ENCODE results near the gene CX3CL1. TPM values are rescaled to one million over a fixed set of nuclear protein-coding genes. Genes with fewer than 3 reads are reported as not detected.

CX3CL1 gene
- total and polyA plus RNA-seq, 10 of the 15 experiments (the other 5 are each of a cell fraction or from before 2014, with no cell fraction given), result 0.03 to 1.2 (median 0.46) TPM

GRCh38 chr16:57405097-57405496, 32.8 kb downstream of the CX3CL1 start:
- H3K9ac ChIP-seq (ENCODE audit: control insufficient read depth, insufficient read depth, low read length), result no peak overlapping the region
- no peak for DNase-seq (ENCODE audit: low read depth, low spot score)
- ChIA-PET CTCF (interaction anchor here (1.0 to 1.7 kb wide), 5 partner anchors 11 to 105 kb away, joined by 3 to 4 read pairs (median 3); no protein-coding TSS in a partner anchor), POLR2A (interaction anchor here (1.1 to 1.5 kb wide), 3 partner anchors 10 to 23 kb away, joined by 3 to 8 read pairs (median 4); no protein-coding TSS in a partner anchor), SMC1A (ENCODE audit: uncharacterized antibody, unreplicated experiment) (interaction anchor here (0.7 to 2.6 kb wide), 10 partner anchors 8 to 102 kb away, joined by 3 to 10 read pairs (median 4); no protein-coding TSS in a partner anchor), RAD21 (ENCODE audit: unreplicated experiment) (interaction anchor here (1.6 to 2.1 kb wide), 4 partner anchors 9 to 104 kb away, joined by 4 to 8 read pairs (median 5); no protein-coding TSS in a partner anchor)
- no peaks in the 10 kb centered on the region for H3K9me3 ChIP-seq (replicated peaks; ENCODE audit: control insufficient read depth, insufficient read depth, low read length)
- no peak overlapping the region for H2AFZ ChIP-seq (ENCODE audit: control insufficient read depth, low read depth, low read length)
- H3K27me3 ChIP-seq (replicated peaks in 1 of 2; ENCODE audit: control insufficient read depth in 2 of 2, insufficient read depth in 2 of 2, low read length in 1 of 2), result no peaks in the 10 kb centered on the region
- no peaks in the 10 kb centered on the region for H4K20me1 ChIP-seq (ENCODE audit: control insufficient read depth, insufficient read depth)
- no peak for TF ChIP-seq CREB1 (IDR thresholded peaks at IDR 0.05; ENCODE audit: low read depth)
- peak; percentile 38; the same call in 1 of the 2 replicates for TF ChIP-seq IKZF1 (conservative IDR thresholded peaks at IDR 0.05)
- TF ChIP-seq JUNB (IDR thresholded peaks at IDR 0.05), result 0 out of 2 replicates have a peak, but pooled peaks have one; percentile 25
- peak; percentile 65 for TF ChIP-seq EED (IDR thresholded peaks at IDR 0.05; ENCODE audit: low read depth)
- no peak for TF ChIP-seq ATF3 (IDR thresholded peaks at IDR 0.05; ENCODE audit: borderline replicate concordance, extremely low read depth, low read depth, low read length)
- no peak for TF ChIP-seq NR2C2 (IDR thresholded peaks at IDR 0.05; ENCODE audit: borderline replicate concordance, control insufficient read depth, insufficient read length, low read depth)
- no peak for TF ChIP-seq ZSCAN29 (IDR thresholded peaks at IDR 0.05)
- no peak for TF ChIP-seq ESRRA (IDR thresholded peaks at IDR 0.05; ENCODE audit: low read length)
- no peak for TF ChIP-seq MTA2 (IDR thresholded peaks at IDR 0.05; ENCODE audit: low read depth)
- no peak overlapping the region for H3K4me2 ChIP-seq (ENCODE audit: control insufficient read depth, insufficient read depth)
- BruUV-seq (replicated peaks), result no TSS peak
- H3K79me2 ChIP-seq (ENCODE audit: control insufficient read depth, insufficient read depth, low read length), result no peaks in the 10 kb centered on the region
- no peak overlapping the region for H3K4me3 ChIP-seq
- intact Hi-C loops (cut with micrococcal nuclease; ENCODE audit: unreplicated experiment) (no loop called here), in situ Hi-C loops (cut with MboI) (no loop called here)
- no peak overlapping the region for H3K27ac ChIP-seq (ENCODE audit: control insufficient read depth, insufficient read depth)
- FAIRE-seq, result no peak
- whole genome bisulfite sequencing (ENCODE audit: insufficient coverage, insufficient replicate concordance, low lambda C conversion rate, missing lambda C conversion rate), result 13% methylated on average over 3 of the region's 3 CpGs
- peak; percentile 61 for ATAC-seq
- H3K36me3 ChIP-seq (ENCODE audit: control insufficient read depth in 2 of 2, insufficient read depth in 2 of 2, low read length in 1 of 2), result no peaks in the 10 kb centered on the region
- H3K4me1 ChIP-seq (ENCODE audit: control insufficient read depth, insufficient read depth, low read length), result peaks cover 7% of the 10 kb centered on the region
